ELF-1 (cell line): ENCODE measurements around the gene ZBTB47.

Experiments used
- DNase-seq: peaks from one replicate; pipeline ENCODE4 v3.0.0-alpha.2; 2016; ENCODE audit warnings: low read depth, low spot score

ZBTB47 gene

GRCh38 chr3:42653560-42654330 lies at the start of gene ZBTB47:
TSS of gene ZBTB47 (plus strand) at chr3:42653697. CDS start at chr3:42658356, 4,659 bp downstream.
- peak; percentile 16 for DNase-seq

DNA sequence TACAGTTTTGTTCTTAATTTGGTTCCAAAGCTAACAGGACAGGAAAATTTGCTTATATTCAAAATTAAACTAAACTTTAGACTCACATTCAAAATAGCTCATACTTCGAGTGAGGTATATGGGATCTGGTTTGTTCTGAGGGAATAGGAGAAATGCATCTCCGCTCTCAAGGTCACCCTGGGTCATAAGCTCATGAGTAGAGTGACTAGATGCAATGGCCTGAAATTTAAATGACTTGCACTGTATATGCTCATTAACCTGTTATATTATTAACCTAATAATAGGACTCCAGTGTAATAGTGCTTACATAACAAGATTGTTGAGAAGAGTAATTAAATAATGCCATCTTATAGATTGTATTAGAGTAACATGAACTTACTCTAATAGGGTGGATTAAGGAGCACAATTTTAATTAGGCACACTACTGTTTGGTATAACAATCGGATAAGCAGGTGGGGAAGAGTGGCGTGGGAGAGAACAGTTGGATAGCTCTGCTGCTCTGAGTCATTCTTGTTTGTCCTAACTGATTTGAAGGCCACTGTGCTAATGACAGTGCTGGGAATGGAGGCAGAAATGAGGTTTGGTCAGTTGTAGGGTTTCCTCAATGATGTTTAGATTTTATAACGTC lies 47.8 kb upstream of the ZBTB47 start:
- no peak for DNase-seq

- DNase-seq, result no peak
Observed at GRCh38 chr3:42608581-42608980, 44.9 kb upstream of the ZBTB47 start.

GRCh38 chr3:42610976-42611375 lies 42.5 kb upstream of the ZBTB47 start:
- no peak for DNase-seq

DNA sequence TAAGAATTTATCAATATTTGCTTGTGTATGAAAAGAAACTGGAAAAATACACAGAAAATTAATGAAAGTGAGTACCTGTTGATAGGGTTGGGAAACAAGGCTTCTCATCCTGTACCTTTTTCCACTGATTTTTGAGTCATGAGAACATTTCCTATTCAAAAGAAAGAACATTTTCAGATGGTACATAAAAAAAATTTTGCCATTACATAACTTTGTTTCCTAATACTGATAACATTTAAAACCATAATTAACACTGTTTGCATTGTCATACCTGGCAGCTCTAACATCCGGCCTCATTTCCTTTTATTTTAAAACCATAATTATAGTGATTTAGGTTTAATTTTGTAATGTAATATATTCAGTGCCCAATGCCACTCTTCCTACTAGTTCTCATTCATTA lies 41.3 kb upstream of the ZBTB47 start:
- DNase-seq, result no peak

GRCh38 chr3:42612928-42613327 lies 40.6 kb upstream of the ZBTB47 start:
- no peak for DNase-seq

DNA sequence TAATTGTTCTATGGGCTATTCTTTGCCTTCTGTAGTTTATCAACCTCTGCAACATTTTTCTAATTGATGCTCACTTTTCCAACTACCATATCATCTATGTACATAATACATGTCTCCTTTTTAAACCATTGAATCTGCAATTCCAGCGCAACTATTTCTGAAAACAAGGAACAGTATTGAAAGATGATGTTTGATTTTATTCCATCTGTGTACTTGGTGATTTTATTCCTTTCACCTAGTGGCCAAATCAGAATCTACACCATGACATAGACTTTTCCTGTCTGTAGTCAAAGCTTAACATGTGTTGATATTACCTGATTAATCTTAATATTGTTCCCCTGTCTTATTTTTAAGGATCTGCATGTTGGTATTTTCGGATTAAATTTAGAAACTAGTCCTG lies 40.0 kb upstream of the ZBTB47 start:
- no peak for DNase-seq

DNA sequence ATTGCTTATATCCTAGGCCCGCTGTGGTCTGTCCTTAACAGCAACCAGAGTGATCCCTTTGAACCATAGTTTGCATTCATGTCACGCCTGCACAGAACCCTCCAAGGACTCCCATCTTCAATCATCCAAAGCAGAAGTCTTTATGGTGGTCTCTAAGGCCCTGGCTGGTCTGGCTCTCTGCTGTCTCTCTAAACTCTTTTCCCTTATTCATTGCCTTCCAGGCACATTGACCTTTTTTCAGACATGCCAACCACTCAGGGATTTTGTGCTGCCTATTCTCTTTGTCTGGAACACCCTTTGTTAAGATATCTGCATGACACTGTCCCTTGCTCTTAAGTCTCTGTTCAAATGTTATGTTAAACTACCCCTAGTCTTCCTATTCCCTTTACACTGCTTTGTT lies 21.9 kb upstream of the ZBTB47 start:
- peak; percentile 80 for DNase-seq

DNA sequence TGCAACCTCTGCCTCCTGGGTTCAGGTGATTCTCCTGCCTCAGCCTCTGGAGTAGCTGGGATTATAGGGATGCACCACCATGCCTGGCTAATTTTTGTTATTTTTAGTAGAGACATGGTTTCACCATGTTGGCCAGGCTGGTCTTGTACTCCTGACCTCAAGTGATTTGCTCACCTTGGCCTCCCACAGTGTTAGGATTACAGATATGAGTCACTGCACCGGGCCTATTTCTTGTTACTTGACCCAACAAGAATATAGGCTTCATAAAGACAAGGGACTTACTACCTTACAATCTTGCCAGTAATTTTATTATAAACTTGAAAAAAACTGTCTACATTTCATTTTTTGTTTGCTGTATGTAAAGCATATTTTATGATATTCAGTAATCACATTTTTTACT lies 21.4 kb upstream of the ZBTB47 start:
- DNase-seq, result no peak

- no peak for DNase-seq
Observed at GRCh38 chr3:42633544-42633943, 20.0 kb upstream of the ZBTB47 start.

GRCh38 chr3:42635111-42635510 lies 18.4 kb upstream of the ZBTB47 start:
- no peak for DNase-seq

DNA sequence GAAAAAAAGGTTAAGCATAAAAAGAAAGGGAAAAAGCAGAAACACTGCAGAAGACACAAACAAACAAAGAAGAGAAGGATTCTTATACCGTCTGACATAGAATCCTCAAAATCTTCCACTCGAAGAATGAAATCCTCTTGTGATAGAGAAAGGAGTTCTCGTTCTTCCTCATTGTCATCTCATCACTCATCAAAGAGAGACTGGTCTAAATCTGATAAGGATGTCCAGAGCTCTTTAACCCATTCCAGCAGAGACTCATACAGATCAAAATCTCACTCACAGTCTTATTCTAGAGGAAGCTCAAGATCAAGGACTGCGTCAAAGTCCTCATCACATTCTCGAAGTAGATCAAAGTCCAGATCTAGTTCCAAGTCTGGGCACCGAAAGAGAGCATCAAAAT lies 16.5 kb upstream of the ZBTB47 start:
- no peak for DNase-seq

DNA sequence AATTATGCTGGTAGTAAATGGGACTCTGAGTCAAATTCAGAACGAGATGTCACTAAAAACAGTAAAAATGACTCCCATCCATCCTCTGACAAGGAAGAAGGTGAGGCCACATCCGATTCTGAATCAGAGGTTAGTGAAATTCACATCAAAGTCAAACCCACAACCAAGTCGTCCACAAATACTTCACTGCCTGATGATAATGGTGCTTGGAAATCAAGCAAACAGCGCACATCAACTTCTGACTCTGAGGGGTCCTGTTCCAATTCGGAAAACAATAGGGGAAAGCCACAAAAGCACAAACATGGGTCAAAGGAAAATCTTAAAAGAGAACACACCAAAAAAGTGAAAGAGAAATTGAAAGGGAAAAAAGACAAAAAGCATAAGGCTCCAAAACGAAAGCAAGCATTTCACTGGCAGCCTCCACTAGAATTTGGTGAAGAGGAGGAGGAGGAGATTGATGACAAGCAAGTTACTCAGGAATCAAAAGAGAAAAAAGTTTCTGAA lies 15.1 kb upstream of the ZBTB47 start:
- no peak for DNase-seq

DNA sequence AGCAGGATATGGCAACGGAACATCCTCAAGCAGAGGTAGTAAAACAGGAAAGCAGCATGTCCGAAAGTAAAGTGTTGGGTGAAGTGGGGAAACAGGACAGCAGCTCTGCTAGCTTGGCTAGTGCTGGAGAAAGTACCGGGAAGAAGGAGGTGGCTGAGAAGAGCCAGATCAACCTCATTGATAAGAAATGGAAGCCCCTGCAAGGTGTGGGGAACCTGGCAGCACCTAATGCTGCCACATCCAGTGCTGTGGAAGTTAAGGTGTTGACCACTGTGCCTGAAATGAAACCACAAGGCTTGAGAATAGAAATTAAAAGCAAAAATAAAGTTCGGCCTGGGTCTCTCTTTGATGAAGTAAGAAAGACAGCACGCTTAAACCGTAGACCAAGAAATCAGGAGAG lies 14.3 kb upstream of the ZBTB47 start:
- no peak for DNase-seq

- no peak for DNase-seq
Observed at GRCh38 chr3:42640129-42640528, 13.4 kb upstream of the ZBTB47 start.

DNA sequence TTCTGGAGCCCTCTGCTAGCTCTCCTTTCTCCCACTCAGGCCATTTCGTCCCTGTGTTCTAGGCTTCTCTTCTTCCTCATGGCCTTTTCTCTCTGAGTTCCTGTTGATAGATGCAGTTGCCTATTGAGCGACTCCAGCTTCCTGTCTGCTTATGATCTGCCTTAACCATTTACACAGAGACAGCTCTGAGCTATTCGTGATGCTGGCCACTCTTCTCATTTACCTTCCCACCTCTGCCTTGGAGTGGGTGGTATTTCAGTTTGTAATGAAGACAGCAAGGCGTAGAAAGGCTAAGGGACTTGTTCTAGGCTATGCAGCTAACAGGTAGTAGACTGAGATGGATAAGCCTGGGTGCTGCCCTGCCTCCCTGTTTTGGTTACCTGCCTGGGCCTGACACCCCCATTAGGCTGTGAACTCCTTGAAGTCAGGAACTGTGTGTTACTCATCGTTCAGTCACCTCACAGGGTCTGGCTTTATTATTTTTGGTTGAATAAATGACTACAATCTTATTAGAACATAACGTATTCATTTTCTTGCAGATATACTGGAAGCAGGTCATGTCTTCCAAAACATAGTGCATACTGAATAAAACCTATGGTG lies 12.6 kb upstream of the ZBTB47 start:
- no peak for DNase-seq

DNA sequence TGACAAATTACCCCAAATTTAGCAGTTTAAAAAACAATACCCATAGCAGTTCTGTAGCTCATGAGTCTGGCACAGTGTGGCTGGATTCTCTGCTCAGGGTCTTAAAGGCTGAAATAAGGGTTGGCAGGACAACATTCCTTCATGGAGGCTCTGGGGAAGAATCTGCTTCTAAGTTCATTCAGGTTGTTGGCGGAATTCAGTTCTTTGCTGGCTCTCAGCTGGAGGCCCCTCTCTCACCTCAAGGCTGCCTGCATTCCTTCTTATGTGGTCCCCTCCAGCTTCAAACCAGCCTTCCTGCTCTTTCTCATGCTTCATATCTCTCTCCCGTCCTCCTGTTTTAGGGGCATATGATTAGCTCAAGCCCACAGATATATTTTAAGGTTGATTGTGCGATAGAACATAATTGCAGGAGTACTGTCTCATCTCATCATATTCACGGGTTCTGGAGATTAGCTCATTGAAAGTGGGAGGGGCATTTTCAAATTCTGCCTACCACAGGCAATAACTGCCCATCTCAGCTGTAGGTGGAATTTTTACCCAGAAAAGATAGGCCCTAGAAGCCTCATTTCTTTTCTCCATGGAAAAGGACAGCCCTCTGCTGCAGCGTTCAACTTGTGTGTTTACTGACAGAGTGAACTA lies 5.6 kb upstream of the ZBTB47 start:
- DNase-seq, result peak; percentile 79

- DNase-seq, result no peak
Observed at GRCh38 chr3:42649006-42649405, 4.5 kb upstream of the ZBTB47 start.

DNA sequence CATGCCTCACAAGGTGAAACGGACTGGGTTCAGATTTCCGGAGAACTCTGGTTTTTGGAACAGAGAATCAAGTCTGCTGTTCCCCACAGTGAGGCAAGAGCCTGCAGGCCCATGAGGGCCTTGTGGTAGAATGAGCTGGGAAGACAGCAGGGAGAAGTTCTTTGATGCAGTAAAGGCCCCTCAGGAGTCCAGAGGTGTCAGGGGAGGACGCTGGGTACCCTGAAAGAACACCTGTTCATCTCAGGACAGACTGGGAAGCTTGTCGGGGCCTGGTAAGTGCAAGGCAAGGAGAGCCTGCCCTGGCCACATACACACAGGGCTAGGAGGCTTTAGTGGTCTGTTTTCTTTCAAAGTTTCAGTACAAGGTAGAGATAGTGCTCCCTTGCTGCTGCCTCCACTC lies 3.7 kb upstream of the ZBTB47 start:
- no peak for DNase-seq

GRCh38 chr3:42651248-42652091 lies 2.0 kb upstream of the ZBTB47 start:
- DNase-seq, result peak; percentile 89

DNA sequence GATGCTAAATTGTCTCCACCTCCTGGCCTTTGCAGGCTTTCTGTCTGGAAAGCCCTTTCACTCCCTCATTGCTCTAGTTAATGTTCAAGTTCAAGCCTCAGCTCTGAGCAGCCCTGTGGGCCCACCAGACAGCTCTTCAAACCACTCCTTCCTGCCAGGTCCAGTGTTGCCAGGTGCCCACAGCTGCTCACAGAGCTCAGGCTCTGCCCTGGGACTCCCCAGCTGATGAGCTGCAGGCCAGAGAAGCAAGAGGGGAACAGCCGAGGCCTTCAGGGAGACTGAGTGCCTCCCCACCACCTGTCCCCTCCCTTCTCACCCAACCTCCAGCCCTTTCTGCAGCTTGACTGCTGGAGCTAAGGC lies 1.3 kb upstream of the ZBTB47 start:
- DNase-seq, result no peak
